Heart right ventricle (tissue), 16 donors: ENCODE measurements around the gene LMNA. TPM values are rescaled to one million over a fixed set of nuclear protein-coding genes. Genes with fewer than 3 reads are reported as not detected.

Experiments
- ATAC-seq, 8 donors: fragments of 200-7000 bp; cut with Tn5 transposase; one replicate each; pipeline ENCODE4 v1.9.1; 2020; ENCODE audit warnings: mild to moderate bottlenecking in 8 of 8, moderate library complexity in 8 of 8, moderate number of reproducible peaks in 1 of 8
- DNase-seq, 2 donors: peaks; one replicate each; pipeline ENCODE4 v3.0.0-alpha.2; 2020
- H3K27ac ChIP-seq, 10 donors: fragments of 200-600 bp; sonication (generic) in 2 of 10; one replicate each; pipeline versions ENCODE4 v1.5.0 to v1.8.0; 2020 to 2022; ENCODE audit warnings: mild to moderate bottlenecking in 3 of 10
- H3K27me3 ChIP-seq, 7 donors: fragments of 200-600 bp; one replicate each; pipeline ENCODE4 v1.8.0; 2021 to 2022; ENCODE audit warnings: mild to moderate bottlenecking in 2 of 7
- H3K36me3 ChIP-seq, 9 donors: fragments of 200-600 bp; sonication (generic) in 1 of 9; one replicate each; pipeline versions ENCODE4 v1.5.0 to v1.8.0; 2020 to 2022; ENCODE audit warnings: mild to moderate bottlenecking in 2 of 9
- H3K4me1 ChIP-seq, 9 donors: fragments of 200-600 bp; sonication (generic) in 1 of 9; one replicate each; pipeline versions ENCODE4 v1.5.0 to v1.8.0; 2020 to 2022; ENCODE audit warnings: mild to moderate bottlenecking in 4 of 9
- H3K4me3 ChIP-seq, 10 donors: fragments of 200-600 bp; sonication (generic) in 2 of 10; one replicate each; pipeline versions ENCODE4 v1.5.0 to v1.8.0; 2020 to 2022; ENCODE audit warnings: mild to moderate bottlenecking in 7 of 10, moderate library complexity in 2 of 10
- H3K9me3 ChIP-seq, 11 donors: fragments of 200-600 bp in 10 of 11; sonication (generic) in 2 of 11; one replicate each; pipeline versions ENCODE4 v1.5.0 to v1.8.0; 2013 to 2022; ENCODE audit warnings: mild to moderate bottlenecking in 2 of 11, control low read depth in 1 of 11, moderate library complexity in 1 of 11
- CTCF ChIP-seq, 9 donors: fragments of 200-600 bp; sonication (generic) in 2 of 9; IDR thresholded peaks; one replicate each; pipeline versions ENCODE4 v1.5.0 to v1.8.0; 2021 to 2022; ENCODE audit warnings: antibody characterized with exemption in 9 of 9, mild to moderate bottlenecking in 5 of 9, moderate library complexity in 1 of 9
- WGBS, 2 donors: extraction: QIAGEN DNeasy Blood & Tissue Kit; methylation state at CpG; one replicate each; pipeline ENCODE4 v1.1.7; 2013; ENCODE audit warnings: inconsistent platforms in 1 of 2; 5-methylcytosine and 5-hydroxymethylcytosine counted together
- intact Hi-C, 10 donors: fragments of 100-400 bp; cut with DNase I; formaldehyde crosslinking; loops; one replicate each; pipeline versions ENCODE4 v1.11.1 to v1.14.2; 2022
- polyA plus RNA-seq, 2 donors: library from polyadenylated mRNA; stranded (reverse); fragments of 200-250 nt; gene quantifications; one replicate each; pipeline ENCODE4 v1.2.3, GENCODE V29; 2013
- total RNA-seq, 10 donors: library from RNA; stranded (reverse); fragmentation: NEBNext Ultra II Directional in 3 of 10; extraction: Animal tissue kit (Norgen Biotek cat#: 25700) in 3 of 10; gene quantifications; one replicate each; pipeline versions ENCODE4 v1.2.1 to v1.2.4, GENCODE V29; 2021 to 2023
- donor health status: Arrhythmogenic right ventricular cardiomyopathy.
- donor health status: ischemic (EF 13 %, LVEDD 7.1; RV severe dilation, severe dysfunction).
- donor health status: healthy with polysubstance abuse.
- donor health status: DM: no; HTN: yes; CAD: no.
- donor health status: DM: no; HTN: no; CAD: no.
- donor health status: ischemic (EF 25% LVEDD 6.9; RV normal size, moderate dysfunction).
- donor health status: ischemic (EF 25% LVEDD 5.7; RV mildly dilated, moderate dysfunction).
- donor health status: healthy.
- donor health status: DM: yes; HTN: yes; CAD: no.
- donor health status: Ischemic cardiomyopathy.
- donor health status: ischemic (EF 35%, LVEDD 5.7; RV mildly dilated, moderate dysfunction).
- donor health status: nonischemic (EF 11% LVEDD 7.7; RV severe dilation, severe dysfunction).
- donor health status: DM: yes; HTN: yes; CAD: no.
- donor health status: PGD.
- donor health status: ischemic (EF 29% LVEDD 5.4; RV normal size, mild dysfunction).
- donor health status: nonischemic (EF 23%, LVEDD 6.1; RV moderate dilation, normal function).

The LMNA gene
- total and polyA plus RNA-seq, 12 donors = 213 to 554 (median 277) TPM

- DNase-seq (no peak), ATAC-seq (peak in 1 of 8 donors; percentile 1)
- peaks cover under 1 to 63% (median 51%) of the 10 kb centered on the region in 9 donors for H3K36me3 ChIP-seq
- WGBS, 2 donors = 81 to 84% methylated on average over 6 of the region's 6 CpGs
- peak overlapping the region in 1 of 10 donors; percentile 33 for H3K4me3 ChIP-seq
- no peaks in the 10 kb centered on the region for H3K9me3 ChIP-seq
- no peaks in the 10 kb centered on the region for H3K27me3 ChIP-seq
- H3K4me1 ChIP-seq = peaks cover 41 to 80% (median 54%) of the 10 kb centered on the region in 9 donors
- TF ChIP-seq CTCF (IDR thresholded peaks at IDR 0.05) = peak in 1 of 9 donors; percentile 5
- peak overlapping the region in 9 of 10 donors; percentile 92 to 100 (median 98) for H3K27ac ChIP-seq
- intact Hi-C loops = loop anchor here in 8 of 10 donors (1.0 to 5.0 kb wide), 4 partner anchors 33 to 40 kb away; no protein-coding TSS in a partner anchor
Observed at GRCh38 chr1:156130578-156130942, 16.0 kb downstream of the LMNA start.

- no peak overlapping the region for H3K4me3 ChIP-seq
- ATAC-seq (no peak), DNase-seq (no peak)
- H3K27me3 ChIP-seq = no peaks in the 10 kb centered on the region
- H3K36me3 ChIP-seq = peaks cover 30 to 96% (median 94%) of the 10 kb centered on the region in 9 donors
- TF ChIP-seq CTCF (IDR thresholded peaks at IDR 0.05) = no peak
- intact Hi-C loops = loop anchor here in 2 of 10 donors (5.0 kb wide), 2 partner anchors 38 to 92 kb away; no protein-coding TSS in a partner anchor
- H3K9me3 ChIP-seq = no peaks in the 10 kb centered on the region
- peak overlapping the region in 2 of 10 donors; percentile 14 to 36 for H3K27ac ChIP-seq
- H3K4me1 ChIP-seq = peaks cover 6 to 54% (median 12%) of the 10 kb centered on the region in 9 donors
- 86 to 90% methylated on average over 18 of the region's 18 CpGs for WGBS, 2 donors
Observed at GRCh38 chr1:156134716-156135435, 20.4 kb downstream of the LMNA start.

GRCh38 chr1:156135930-156136871 lies 21.7 kb downstream of the LMNA start:
- Histone ChIP-seq H3K4me3 (no peak overlapping the region), H3K36me3 (peaks cover 30 to 98% (median 86%) of the 10 kb centered on the region in 9 donors), H3K27ac (peak overlapping the region in 1 of 10 donors; percentile 36), H3K9me3 (no peaks in the 10 kb centered on the region), H3K4me1 (peaks cover 0 to 47% (median 5%) of the 10 kb centered on the region in 9 donors), H3K27me3 (no peaks in the 10 kb centered on the region)
- DNase-seq (no peak), ATAC-seq (no peak)
- intact Hi-C loops = loop anchor here in 1 of 10 donors (5.0 kb wide), 1 partner anchor 91 kb away; no protein-coding TSS in a partner anchor
- WGBS, 2 donors = 90 to 91% methylated on average over 34 of the region's 34 CpGs
- TF ChIP-seq CTCF (IDR thresholded peaks at IDR 0.05) = no peak

GRCh38 chr1:156136970-156137483 lies 22.5 kb downstream of the LMNA start:
- no peak for ATAC-seq
- Histone ChIP-seq H3K36me3 (peaks cover 30 to 91% (median 78%) of the 10 kb centered on the region in 9 donors), H3K4me3 (no peak overlapping the region), H3K9me3 (no peaks in the 10 kb centered on the region), H3K27me3 (no peaks in the 10 kb centered on the region), H3K27ac (no peak overlapping the region), H3K4me1 (peaks cover 0 to 46% (median 5%) of the 10 kb centered on the region in 9 donors)
- TF ChIP-seq CTCF (IDR thresholded peaks at IDR 0.05) = peak in 1 of 9 donors; percentile 13
- intact Hi-C loops = loop anchor here in 1 of 10 donors (5.0 kb wide), 1 partner anchor 90 kb away; no protein-coding TSS in a partner anchor
- DNase-seq = no peak
- 74 to 78% methylated on average over 12 of the region's 12 CpGs for WGBS, 2 donors
